Retinal pigment epithelial cell (primary cell): ENCODE results near the gene PCCA.

Source experiments
- DNase-seq: peaks from one replicate; pipeline ENCODE4 v3.0.0-alpha.2; 2010; ENCODE audit warnings: low read depth
- H3K4me3 ChIP-seq: 2 replicates; pipeline ENCODE4 v1.5.1; 2011; ENCODE audit warnings: mild to moderate bottlenecking, low read length, control low read depth, moderate library complexity
- CTCF ChIP-seq: conservative IDR thresholded peaks from 2 replicates; pipeline ENCODE4 v1.5.1; 2011; ENCODE audit warnings: low read depth, low read length, control low read depth, inconsistent platforms

The PCCA gene

GRCh38 chr13:100356889-100357288, 268.0 kb downstream of the PCCA start:
- no peak overlapping the region for H3K4me3 ChIP-seq
- no peak for TF ChIP-seq CTCF
- DNase-seq = no peak

- no peak for DNase-seq
- H3K4me3 ChIP-seq = no peak overlapping the region
- no peak for TF ChIP-seq CTCF
Measured at GRCh38 chr13:100357764-100358163, 268.9 kb downstream of the PCCA start.

GRCh38 chr13:100361504-100361903, 272.6 kb downstream of the PCCA start:
- TF ChIP-seq CTCF = no peak

GRCh38 chr13:100362371-100362770, 273.5 kb downstream of the PCCA start:
- H3K4me3 ChIP-seq = no peak overlapping the region
- no peak for TF ChIP-seq CTCF
- no peak for DNase-seq

More at GRCh38 chr13:100361504-100361903, 272.6 kb downstream of the PCCA start:
- DNase-seq = no peak
- no peak overlapping the region for H3K4me3 ChIP-seq

GRCh38 chr13:100362781-100363180, 273.9 kb downstream of the PCCA start:
- H3K4me3 ChIP-seq = no peak overlapping the region

GRCh38 chr13:100363285-100363711, 274.4 kb downstream of the PCCA start:
- no peak for TF ChIP-seq CTCF
- peak; percentile 6 for DNase-seq
- H3K4me3 ChIP-seq = no peak overlapping the region

More at GRCh38 chr13:100362781-100363180, 273.9 kb downstream of the PCCA start:
- no peak for TF ChIP-seq CTCF
- DNase-seq = no peak

GRCh38 chr13:100363874-100364273, 275.0 kb downstream of the PCCA start:
- no peak for DNase-seq
- no peak for TF ChIP-seq CTCF
- H3K4me3 ChIP-seq = no peak overlapping the region
